Peyer's patch (tissue), 4 donors: ENCODE data around the gene PDE5A. TPM values are rescaled to one million over a fixed set of nuclear protein-coding genes. Genes with fewer than 3 reads are reported as not detected.

ENCODE experiments used
- DNase-seq, 3 donors: peaks; one replicate each; pipeline ENCODE4 v3.0.0-alpha.2; 2017 to 2019
- H3K27ac ChIP-seq, 4 donors: fragments of 200-600 bp; sonication (generic); one replicate each; pipeline ENCODE4 v1.5.1; 2016 to 2019
- H3K27me3 ChIP-seq, 2 donors: fragments of 200-600 bp; sonication (generic); one replicate each; pipeline ENCODE4 v1.5.1; 2019
- H3K36me3 ChIP-seq, 3 donors: fragments of 200-600 bp; sonication (generic); one replicate each; pipeline ENCODE4 v1.5.1; 2016 to 2019
- H3K4me1 ChIP-seq, 4 donors: fragments of 200-600 bp; sonication (generic); one replicate each; pipeline ENCODE4 v1.5.1; 2016 to 2019
- H3K4me3 ChIP-seq, 4 donors: fragments of 200-600 bp; sonication (generic); 1 replicate in 3 of 4; 2 replicates in 1 of 4; pipeline ENCODE4 v1.5.1; 2016 to 2019; ENCODE audit warnings: mild to moderate bottlenecking in 1 of 4
- H3K9me3 ChIP-seq, 4 donors: fragments of 200-600 bp; sonication (generic); one replicate each; pipeline ENCODE4 v1.5.1; 2016 to 2019; ENCODE audit warnings: mild to moderate bottlenecking in 1 of 4
- POLR2A ChIP-seq, 2 donors: fragments of 450-650 bp; IDR thresholded peaks; one replicate each; pipeline ENCODE4 v1.5.1; 2017; ENCODE audit warnings: antibody characterized with exemption in 2 of 2, mild to moderate bottlenecking in 2 of 2, moderate library complexity in 2 of 2
- total RNA-seq, 4 donors: library from RNA; depleted of rRNA; stranded (reverse); fragments of >200 nt; gene quantifications; one replicate each; pipeline ENCODE4 v1.1.0, GENCODE V29; 2016
- TF ChIP-seq, protein P1 (sequence below), 6 experiments: fragments of 450-650 bp in 4 of 6; fragments of 200-600 bp in 2 of 6; sonication (generic) in 1 of 6; IDR thresholded peaks; one replicate each; pipeline ENCODE4 v1.5.1; 2017 to 2019; ENCODE audit warnings: antibody characterized with exemption in 6 of 6, mild to moderate bottlenecking in 3 of 6, moderate library complexity in 1 of 6

The PDE5A gene
- total RNA-seq, 4 donors from 2014 or later: 37.7 to 58.6 (median 47.2) TPM

- peaks cover 0 to 7% (median 0%) of the 10 kb centered on the region in 4 donors for H3K4me1 ChIP-seq
- H3K27me3 ChIP-seq: no peaks in the 10 kb centered on the region
- TF ChIP-seq, protein P1, sequence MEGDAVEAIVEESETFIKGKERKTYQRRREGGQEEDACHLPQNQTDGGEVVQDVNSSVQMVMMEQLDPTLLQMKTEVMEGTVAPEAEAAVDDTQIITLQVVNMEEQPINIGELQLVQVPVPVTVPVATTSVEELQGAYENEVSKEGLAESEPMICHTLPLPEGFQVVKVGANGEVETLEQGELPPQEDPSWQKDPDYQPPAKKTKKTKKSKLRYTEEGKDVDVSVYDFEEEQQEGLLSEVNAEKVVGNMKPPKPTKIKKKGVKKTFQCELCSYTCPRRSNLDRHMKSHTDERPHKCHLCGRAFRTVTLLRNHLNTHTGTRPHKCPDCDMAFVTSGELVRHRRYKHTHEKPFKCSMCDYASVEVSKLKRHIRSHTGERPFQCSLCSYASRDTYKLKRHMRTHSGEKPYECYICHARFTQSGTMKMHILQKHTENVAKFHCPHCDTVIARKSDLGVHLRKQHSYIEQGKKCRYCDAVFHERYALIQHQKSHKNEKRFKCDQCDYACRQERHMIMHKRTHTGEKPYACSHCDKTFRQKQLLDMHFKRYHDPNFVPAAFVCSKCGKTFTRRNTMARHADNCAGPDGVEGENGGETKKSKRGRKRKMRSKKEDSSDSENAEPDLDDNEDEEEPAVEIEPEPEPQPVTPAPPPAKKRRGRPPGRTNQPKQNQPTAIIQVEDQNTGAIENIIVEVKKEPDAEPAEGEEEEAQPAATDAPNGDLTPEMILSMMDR (IDR thresholded peaks at IDR 0.05): no peak
- no peak for TF ChIP-seq POLR2A (IDR thresholded peaks at IDR 0.05)
- H3K9me3 ChIP-seq: no peaks in the 10 kb centered on the region
- H3K27ac ChIP-seq: no peak overlapping the region
- no peak for DNase-seq
- peaks cover 0 to 23% (median 0%) of the 10 kb centered on the region in 3 donors for H3K36me3 ChIP-seq
- H3K4me3 ChIP-seq: no peak overlapping the region
Observed at GRCh38 chr4:119518915-119519410, 109.6 kb downstream of the PDE5A start.

GRCh38 chr4:119518230-119518892, 110.2 kb downstream of the PDE5A start:
- no peak for TF ChIP-seq POLR2A (IDR thresholded peaks at IDR 0.05)
- TF ChIP-seq, protein P1 (IDR thresholded peaks at IDR 0.05): no peak
- no peaks in the 10 kb centered on the region for H3K27me3 ChIP-seq
- H3K27ac ChIP-seq: peak overlapping the region in 2 of 4 donors; percentile 14 to 25
- DNase-seq: no peak
- no peak overlapping the region for H3K4me3 ChIP-seq
- H3K4me1 ChIP-seq: peaks cover 0 to 7% (median 0%) of the 10 kb centered on the region in 4 donors
- no peaks in the 10 kb centered on the region for H3K9me3 ChIP-seq
- peaks cover 0 to 25% (median 0%) of the 10 kb centered on the region in 3 donors for H3K36me3 ChIP-seq

GRCh38 chr4:119517361-119518229, 111.0 kb downstream of the PDE5A start:
- TF ChIP-seq, protein P1 (IDR thresholded peaks at IDR 0.05): no peak
- no peak for TF ChIP-seq POLR2A (IDR thresholded peaks at IDR 0.05)
- H3K9me3 ChIP-seq: no peaks in the 10 kb centered on the region
- peaks cover 0 to 31% (median 0%) of the 10 kb centered on the region in 3 donors for H3K36me3 ChIP-seq
- no peaks in the 10 kb centered on the region for H3K27me3 ChIP-seq
- DNase-seq: no peak
- H3K27ac ChIP-seq: peak overlapping the region in 2 of 4 donors; percentile 14 to 25
- H3K4me1 ChIP-seq: peaks cover 0 to 7% (median 0%) of the 10 kb centered on the region in 4 donors
- no peak overlapping the region for H3K4me3 ChIP-seq

DNA sequence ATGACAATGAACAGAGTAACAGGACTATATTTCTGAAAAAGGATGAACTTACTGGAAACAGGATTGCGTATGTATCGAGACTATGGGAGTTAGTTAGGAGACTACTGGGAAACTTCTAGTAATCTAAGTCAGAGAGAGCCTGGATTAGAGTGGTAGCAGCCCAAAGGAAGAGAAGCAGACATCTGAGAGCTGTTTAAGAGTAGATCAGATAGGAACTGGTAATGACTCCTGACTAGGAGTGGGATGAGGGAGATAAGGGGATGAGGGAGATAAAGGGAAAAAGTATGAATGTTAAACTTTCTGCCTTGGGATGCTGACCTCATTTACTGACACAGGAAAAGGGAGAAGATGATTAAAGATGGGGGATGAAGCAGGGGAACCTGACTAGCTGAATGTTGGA, 116.2 kb downstream of the PDE5A start:
- no peaks in the 10 kb centered on the region for H3K4me1 ChIP-seq
- no peak for DNase-seq

More for the DNA sequence above, 116.2 kb downstream of the PDE5A start:
- TF ChIP-seq, protein P1 (IDR thresholded peaks at IDR 0.05): no peak
- TF ChIP-seq POLR2A (IDR thresholded peaks at IDR 0.05): no peak
- Histone ChIP-seq H3K27me3 (no peaks in the 10 kb centered on the region), H3K9me3 (no peaks in the 10 kb centered on the region), H3K4me3 (no peak overlapping the region), H3K36me3 (peaks cover 0 to 56% (median 0%) of the 10 kb centered on the region in 3 donors), H3K27ac (no peak overlapping the region)
